ENCODE measurements around the gene MST1.

- TF ChIP-seq CTCF (IDR thresholded peaks at IDR 0.05) (no peak), EZH2 (IDR thresholded peaks at IDR 0.05) (no peak)
These were observed 35.3 kb upstream of the MST1 start for GRCh38 chr3:49724586-49724985.
